G401 (cell line): ENCODE results near the gene MRRF. TPM values are rescaled to one million over a fixed set of nuclear protein-coding genes. Genes with fewer than 3 reads are reported as not detected.

Experiments
- DNase-seq: peaks from one replicate; pipeline ENCODE4 v3.0.0-alpha.2; 2015; ENCODE audit warnings: low spot score
- in situ Hi-C: cut with HindIII; loops from 2 replicates; pipeline ENCODE4 v1.10.0; 2016; ENCODE audit warnings: low sequenced_read_pairs, mixed read lengths
- total RNA-seq: library from RNA; depleted of rRNA; stranded (reverse); fragments of >200 nt; shearing (Covaris generic); gene quantifications from 2 replicates; pipeline ENCODE4 v1.2.3, GENCODE V29; 2014

MRRF gene
- total RNA-seq, 1 experiment from 2014 or later = 88.6 TPM

DNA sequence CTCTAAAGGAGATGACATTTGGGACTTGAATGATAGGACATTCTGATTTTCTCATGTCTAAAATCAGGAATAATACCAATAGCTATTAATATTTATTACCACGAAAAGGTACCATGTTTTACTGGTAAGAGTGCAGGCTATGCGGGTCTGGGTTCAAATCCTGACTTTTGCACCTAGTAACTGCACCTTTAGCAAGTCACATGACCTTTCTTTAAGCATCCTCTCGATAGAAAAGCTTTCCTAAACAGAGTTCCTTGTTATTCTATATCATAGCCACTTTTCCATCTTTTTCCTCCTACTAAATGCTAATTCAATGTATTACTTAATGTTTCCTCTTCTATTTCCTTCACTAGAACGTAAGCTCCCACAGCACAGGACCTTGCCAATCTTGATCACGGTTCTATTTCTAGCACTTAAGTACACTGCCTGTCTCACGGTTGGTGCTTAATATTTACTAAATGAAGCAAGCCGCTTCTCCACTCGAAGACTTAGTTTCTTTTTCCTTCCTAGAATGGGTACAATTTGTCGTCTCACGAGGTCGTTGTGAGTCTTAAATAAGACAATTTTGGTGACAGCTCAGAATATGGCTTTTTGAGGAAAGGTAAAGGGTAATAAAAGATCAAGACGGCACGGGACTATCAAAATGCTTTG lies 858 bp upstream of the MRRF start:
- no peak for DNase-seq
- in situ Hi-C loops = no loop called here

DNA sequence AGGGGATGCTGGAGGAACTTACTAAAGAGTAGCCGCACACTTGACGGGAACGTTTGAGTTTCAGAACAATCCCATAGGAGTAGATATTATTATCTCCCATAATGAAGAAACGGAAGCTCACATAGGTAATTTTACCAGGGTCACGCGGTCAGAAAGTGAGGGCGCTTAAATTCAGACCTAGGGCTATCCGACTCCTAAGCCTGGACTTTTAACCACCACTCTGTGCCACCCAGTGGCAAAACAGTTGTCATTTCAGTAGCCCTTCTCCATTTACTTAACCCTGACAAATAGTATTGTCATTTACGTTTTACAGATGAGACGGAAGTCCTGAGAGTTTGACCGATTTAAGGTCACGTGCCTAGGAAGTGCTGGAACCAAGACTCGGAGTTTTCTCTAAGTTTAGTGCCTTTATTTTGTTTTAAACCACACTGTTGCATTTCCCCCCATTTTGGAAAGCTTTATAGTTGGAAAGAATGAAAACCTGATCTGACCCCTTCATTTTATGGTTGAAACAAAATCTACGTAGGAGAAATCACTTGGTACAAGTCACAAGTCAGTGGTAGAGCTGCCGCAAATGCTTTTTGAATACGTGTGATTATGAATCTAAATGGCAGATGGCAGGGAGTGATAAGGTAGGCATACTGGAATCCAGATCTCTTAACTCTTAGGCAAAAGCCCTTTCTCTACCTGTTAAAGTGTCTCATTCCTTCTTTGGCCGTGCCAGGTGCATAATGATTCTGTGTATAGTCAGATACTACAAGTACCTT lies 650 bp downstream of the MRRF start:
- in situ Hi-C loops = no loop called here

DNA sequence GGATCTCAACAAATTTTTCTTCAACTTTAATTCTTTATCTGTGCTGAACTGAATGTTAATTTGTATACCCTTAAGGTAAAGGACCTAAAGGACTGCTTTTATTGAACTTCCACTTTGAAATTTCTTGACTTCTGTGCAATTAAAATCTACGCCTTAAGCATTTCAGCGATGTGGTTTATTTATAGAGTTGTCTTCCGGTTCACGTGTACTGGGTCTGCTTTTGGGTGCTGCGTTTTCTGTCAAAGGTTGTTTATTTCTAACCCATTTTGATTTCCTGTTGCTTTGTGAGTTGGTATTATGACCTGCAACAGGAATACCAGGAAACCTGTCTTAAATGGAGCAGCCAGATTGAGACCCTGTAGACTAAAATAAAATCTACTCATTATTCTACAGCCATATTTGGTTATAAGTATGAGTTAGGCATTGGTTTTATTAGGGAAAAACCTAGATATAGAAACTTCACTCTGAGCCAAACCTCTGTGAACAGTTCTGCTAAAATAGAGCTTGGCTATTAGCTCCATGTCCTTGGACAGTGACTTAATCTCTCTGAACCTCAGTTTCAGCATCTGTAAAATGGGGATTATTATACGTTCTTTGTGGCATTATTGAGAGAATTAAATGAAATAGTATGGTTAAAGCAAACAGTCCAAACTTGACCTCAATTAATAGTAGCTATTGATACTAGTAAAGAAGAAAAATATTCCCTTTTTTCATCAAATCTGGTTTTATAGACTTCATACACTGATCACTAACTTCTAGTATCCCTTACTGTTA lies 3.5 kb downstream of the MRRF start:
- no peak for DNase-seq
- in situ Hi-C loops = no loop called here

More for the DNA sequence above, 650 bp downstream of the MRRF start:
- no peak for DNase-seq

GRCh38 chr9:122274055-122274454 lies 9.4 kb downstream of the MRRF start:
- DNase-seq = no peak
- in situ Hi-C loops = no loop called here

- DNase-seq = no peak
- in situ Hi-C loops = no loop called here
Measured at GRCh38 chr9:122276096-122276495, 11.4 kb downstream of the MRRF start.

GRCh38 chr9:122277285-122277897 lies 12.7 kb downstream of the MRRF start:
- in situ Hi-C loops = no loop called here
- no peak for DNase-seq

DNA sequence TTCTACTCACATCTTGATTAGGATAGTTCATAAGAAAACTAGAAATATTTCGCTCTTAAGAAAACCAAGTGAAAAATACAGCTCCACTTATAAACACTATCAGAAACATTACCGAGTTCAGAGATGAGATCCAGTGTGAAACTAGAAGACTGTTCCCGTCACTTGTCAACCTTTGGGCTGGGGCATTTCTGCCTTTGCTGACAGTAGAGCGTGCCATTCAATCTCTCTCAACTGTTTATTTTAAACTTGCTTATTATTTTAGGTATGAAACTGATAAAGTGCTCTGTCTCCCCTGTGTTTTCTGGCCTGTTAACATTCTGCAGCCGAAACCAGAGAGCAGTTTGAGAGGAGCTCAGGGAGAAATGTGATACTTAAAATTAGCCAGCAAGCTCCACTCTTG lies 16.7 kb downstream of the MRRF start:
- in situ Hi-C loops = no loop called here
- no peak for DNase-seq

GRCh38 chr9:122286764-122287163 lies 22.1 kb downstream of the MRRF start:
- no peak for DNase-seq
- in situ Hi-C loops = no loop called here

- in situ Hi-C loops = no loop called here
- no peak for DNase-seq
Measured at GRCh38 chr9:122287214-122287720, 22.6 kb downstream of the MRRF start.

- in situ Hi-C loops = no loop called here
- DNase-seq = no peak
Measured at GRCh38 chr9:122291458-122291857, 26.8 kb downstream of the MRRF start.

DNA sequence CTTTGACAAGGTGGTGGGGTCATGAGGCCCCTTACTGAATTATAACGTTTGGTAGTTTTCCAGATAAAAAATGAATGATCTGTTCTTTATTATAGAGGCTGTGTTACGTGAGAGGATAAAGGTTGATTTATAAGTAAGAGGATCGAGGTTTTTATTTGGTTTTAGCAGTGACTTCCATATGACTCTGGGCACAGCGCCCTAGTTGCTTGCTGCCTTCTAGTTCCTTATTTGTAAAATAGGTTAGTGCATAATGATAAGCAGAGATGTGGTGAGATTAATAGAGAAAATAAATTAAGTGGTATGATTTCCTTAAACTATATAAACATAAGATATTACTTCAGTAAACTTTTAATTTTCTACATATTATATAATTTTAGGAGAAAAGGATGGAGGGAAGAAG lies 29.8 kb downstream of the MRRF start:
- in situ Hi-C loops = no loop called here

DNA sequence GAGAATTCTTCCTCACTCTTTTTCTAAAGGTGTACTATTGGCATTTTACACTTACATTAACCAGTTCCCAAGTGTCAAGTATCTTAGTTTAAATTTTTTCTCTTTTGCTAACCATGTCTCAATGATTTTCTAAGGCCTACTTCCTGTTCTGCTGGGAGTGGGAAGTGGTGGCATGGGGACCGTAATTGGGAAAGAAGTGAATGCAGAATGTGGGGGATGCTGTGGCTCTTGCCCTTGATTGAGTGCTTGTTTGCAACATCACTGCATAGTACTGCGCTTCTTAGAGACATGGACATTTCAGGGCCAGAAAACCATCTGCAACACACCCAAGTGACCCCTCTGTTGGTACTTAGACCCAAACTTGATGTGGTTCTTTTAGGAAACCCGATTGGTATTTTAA lies 32.8 kb downstream of the MRRF start:
- no peak for DNase-seq
- in situ Hi-C loops = no loop called here

More for the DNA sequence above, 29.8 kb downstream of the MRRF start:
- DNase-seq = no peak

DNA sequence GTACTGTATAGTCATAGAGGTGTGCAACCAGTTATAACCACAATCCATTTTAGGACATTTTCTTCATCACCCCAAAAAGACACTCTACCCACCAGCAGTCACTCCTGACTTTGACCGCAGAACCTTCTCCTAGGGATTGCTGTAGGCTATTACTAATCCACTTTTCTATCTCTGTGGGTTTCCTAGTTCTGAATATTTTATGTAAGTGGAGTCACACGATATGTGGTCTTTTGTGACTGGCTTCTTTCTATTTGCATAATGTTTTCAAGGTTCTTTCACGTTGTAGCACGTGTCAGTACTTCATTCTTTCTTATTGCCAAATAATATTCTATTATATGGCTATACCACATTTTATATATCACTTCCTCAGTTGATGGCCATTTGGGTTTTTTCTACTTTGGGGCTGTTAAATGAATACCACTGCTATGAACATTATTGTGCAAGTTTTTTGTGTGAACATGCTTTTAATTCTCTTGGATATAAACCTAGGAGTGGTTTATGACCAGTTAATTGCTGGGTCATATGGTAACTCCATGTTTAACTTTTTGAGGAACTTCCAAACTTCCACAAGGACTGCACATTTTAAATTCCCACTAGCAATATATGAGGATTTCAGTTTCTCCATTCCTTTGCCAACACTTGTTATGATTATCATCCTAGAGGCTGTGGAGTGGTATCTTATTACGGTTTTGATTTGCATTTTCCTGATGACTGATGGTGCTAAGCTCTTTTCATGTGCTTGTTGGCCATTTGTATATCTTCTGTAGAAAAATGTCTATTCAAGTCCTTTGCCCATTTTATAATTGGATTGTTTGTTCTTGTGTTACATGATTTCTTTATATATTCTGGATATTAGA lies 37.8 kb downstream of the MRRF start:
- DNase-seq = no peak
- in situ Hi-C loops = loop anchor here (5.0 kb wide), 1 partner anchor 70 kb away; no protein-coding TSS in a partner anchor

GRCh38 chr9:122307061-122307460 lies 42.4 kb downstream of the MRRF start:
- in situ Hi-C loops = no loop called here

DNA sequence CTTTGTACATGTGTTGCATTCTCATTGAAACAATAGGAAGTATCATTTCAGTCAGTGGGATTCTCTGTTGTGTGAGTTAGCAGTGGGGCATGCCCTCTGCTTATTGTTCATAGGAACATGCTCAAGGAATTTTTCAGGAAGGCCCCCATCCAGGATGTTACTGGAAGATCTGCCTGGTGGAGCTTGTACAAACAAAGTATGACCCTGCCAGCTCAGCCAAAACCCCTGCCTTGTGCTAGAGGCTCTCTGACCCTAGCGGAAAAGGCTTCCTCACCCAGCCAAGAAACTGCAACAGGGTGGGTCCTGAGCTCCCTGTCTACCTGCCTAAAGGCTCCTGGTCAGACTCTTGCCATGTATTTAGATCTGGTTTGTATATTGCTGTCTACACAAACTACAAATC lies 43.2 kb downstream of the MRRF start:
- DNase-seq = no peak
- in situ Hi-C loops = no loop called here

More at GRCh38 chr9:122307061-122307460, 42.4 kb downstream of the MRRF start:
- no peak for DNase-seq

DNA sequence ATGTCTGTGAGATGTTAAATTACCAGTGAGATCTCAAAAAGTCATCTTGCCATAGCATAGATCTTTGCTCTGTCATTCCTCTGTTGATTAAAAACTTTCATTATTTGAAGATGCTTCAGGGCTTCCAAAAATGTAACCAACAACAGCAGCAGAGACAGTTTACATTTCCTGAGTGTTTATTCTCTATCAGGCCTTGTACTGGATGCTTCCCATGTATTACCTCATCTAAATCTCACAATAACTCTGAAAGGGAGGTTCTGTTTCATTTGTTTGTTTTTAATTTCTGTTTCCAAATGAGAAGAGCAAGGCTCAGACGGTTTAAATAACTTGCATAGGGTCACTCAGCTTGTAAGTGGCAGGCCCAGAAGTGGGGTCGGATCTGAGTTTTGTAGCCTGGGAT lies 45.2 kb downstream of the MRRF start:
- DNase-seq = no peak
- in situ Hi-C loops = no loop called here

DNA sequence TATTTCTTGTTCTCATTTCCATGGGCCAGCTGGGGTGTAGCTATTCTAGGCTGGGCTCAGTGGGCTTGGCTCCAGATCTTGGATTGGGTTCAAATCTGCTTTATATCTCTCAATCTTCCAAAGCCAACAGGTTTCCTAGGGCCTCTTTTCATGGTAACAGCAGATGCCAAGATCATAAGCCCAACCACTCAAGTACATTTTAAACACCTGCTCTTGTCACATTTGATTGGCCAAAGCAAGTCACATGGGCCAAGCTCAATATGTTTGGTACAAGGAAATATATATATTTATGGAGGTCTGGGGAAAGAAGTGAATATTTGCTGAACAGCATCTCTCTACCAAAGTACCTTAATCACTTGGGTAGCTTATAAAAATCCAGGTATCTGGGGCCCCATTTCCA lies 49.5 kb downstream of the MRRF start:
- in situ Hi-C loops = no loop called here
- DNase-seq = no peak

DNA sequence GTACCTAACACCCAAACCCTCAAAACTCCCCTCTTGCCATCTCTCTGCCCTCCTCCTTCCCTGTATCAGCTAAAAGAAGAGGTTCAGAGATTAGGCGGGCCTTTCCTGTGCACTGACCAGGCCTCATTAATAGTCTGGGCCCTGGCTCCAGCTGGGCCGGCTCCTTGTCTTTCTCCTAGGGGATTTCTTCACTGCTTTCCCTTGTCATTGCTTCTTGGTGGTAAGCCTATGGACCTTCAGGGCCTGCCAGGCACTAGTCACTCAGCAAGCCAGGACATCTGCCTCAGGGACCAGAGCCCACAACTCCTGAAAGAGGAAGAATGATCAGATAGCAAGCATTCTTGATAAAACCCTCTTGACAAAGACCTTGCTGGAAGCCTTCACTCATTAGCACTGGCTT lies 50.9 kb downstream of the MRRF start:
- no peak for DNase-seq
- in situ Hi-C loops = no loop called here

DNA sequence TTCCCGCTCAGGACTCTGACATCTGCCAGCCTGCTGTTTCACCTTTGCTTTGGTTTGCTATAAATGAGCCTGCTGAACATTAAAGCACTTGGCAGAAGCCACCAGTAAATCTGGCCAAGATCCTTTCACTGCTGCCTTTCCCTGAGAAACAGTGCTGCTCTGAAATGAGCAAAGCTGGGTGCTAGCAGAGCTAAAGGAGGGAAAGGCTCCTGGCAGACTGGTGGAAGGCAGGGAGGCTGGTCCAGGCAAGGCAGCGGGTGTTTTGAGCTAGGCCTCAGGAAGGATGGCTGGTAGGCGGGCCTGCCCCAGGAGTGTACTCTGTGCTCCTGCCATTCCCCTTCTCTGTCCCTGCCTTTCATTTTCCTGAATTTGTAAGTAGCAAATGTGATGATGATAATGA lies 53.6 kb downstream of the MRRF start:
- in situ Hi-C loops = no loop called here
- peak; percentile 67 for DNase-seq
